Smooth muscle cell (in vitro differentiated cells): ENCODE results near the gene AHNAK2. TPM values are rescaled to one million over a fixed set of nuclear protein-coding genes. Genes with fewer than 3 reads are reported as not detected.

Experiments
- DNase-seq: peaks from one replicate; lab custom pipeline; 2025; ENCODE audit not compliant: unreplicated experiment; lab: John Stamatoyannopoulos, UW
- H2AFZ ChIP-seq: fragments of 200-600 bp; sonication (generic); 2 replicates; pipeline ENCODE4 v1.6.0; 2016; ENCODE audit warnings: antibody characterized with exemption, low read depth, mild to moderate bottlenecking
- H3F3A ChIP-seq: fragments of 200-600 bp; sonication (generic); 2 replicates; pipeline ENCODE4 v1.6.0; 2017; ENCODE audit warnings: antibody characterized with exemption, low read depth
- H3K27ac ChIP-seq: fragments of 200-600 bp; sonication (generic); 2 replicates; pipeline ENCODE4 v1.5.1; 2016; ENCODE audit warnings: low read depth, mild to moderate bottlenecking
- H3K27me3 ChIP-seq: fragments of 200-600 bp; sonication (generic); 2 replicates; pipeline ENCODE4 v1.6.1; 2016; ENCODE audit warnings: low read depth, mild to moderate bottlenecking
- H3K36me3 ChIP-seq: fragments of 200-600 bp; sonication (generic); 2 replicates; pipeline ENCODE4 v1.5.1; 2016; ENCODE audit warnings: low read depth
- H3K4me1 ChIP-seq: fragments of 200-600 bp; sonication (generic); 2 replicates; pipeline ENCODE4 v1.5.1; 2016; ENCODE audit warnings: low read depth
- H3K4me2 ChIP-seq: fragments of 200-600 bp; sonication (generic); 2 replicates; pipeline ENCODE4 v1.6.0; 2016; ENCODE audit warnings: mild to moderate bottlenecking
- H3K4me3 ChIP-seq: fragments of 200-600 bp; sonication (generic); 2 replicates; pipeline ENCODE4 v1.5.1; 2016; ENCODE audit warnings: mild to moderate bottlenecking
- H3K79me2 ChIP-seq: fragments of 200-600 bp; sonication (generic); 2 replicates; pipeline ENCODE4 v1.6.0; 2016; ENCODE audit warnings: low read depth, mild to moderate bottlenecking
- H3K9ac ChIP-seq: fragments of 200-600 bp; sonication (generic); 2 replicates; pipeline ENCODE4 v1.6.0; 2016; ENCODE audit warnings: low read depth
- H3K9me3 ChIP-seq: fragments of 200-600 bp; sonication (generic); replicated peaks from 2 replicates; pipeline ENCODE4 v1.5.1; 2016; ENCODE audit warnings: low read depth
- H4K20me1 ChIP-seq: fragments of 200-600 bp; sonication (generic); 2 replicates; pipeline ENCODE4 v1.6.0; 2016; ENCODE audit warnings: low read depth
- WGBS: methylation state at CpG from one replicate; pipeline ENCODE4 v1.1.7; 2016; ENCODE audit warnings: low lambda C conversion rate; 5-methylcytosine and 5-hydroxymethylcytosine counted together
- polyA plus RNA-seq: library from polyadenylated mRNA; unstranded; fragments of >200 nt; fragmentation: Nextera tagmentation; extraction: Ambion mirVana; gene quantifications from 2 replicates; pipeline ENCODE4 v1.2.1, GENCODE V29; 2016
- total RNA-seq: library from RNA; depleted of rRNA; stranded (reverse); fragments of >200 nt; gene quantifications from 2 replicates; pipeline ENCODE4 v1.2.3, GENCODE V29; 2014
- TF ChIP-seq, protein P1 (sequence below): fragments of 200-600 bp; sonication (generic); IDR thresholded peaks from 2 replicates; pipeline ENCODE4 v1.5.1; 2017; ENCODE audit warnings: borderline replicate concordance, mild to moderate bottlenecking, antibody characterized with exemption; ENCODE audit not compliant: insufficient read depth, poor library complexity, severe bottlenecking

The AHNAK2 gene
- total and polyA plus RNA-seq, 2 experiments from 2014 or later = 10.3 to 53.8 TPM

DNA sequence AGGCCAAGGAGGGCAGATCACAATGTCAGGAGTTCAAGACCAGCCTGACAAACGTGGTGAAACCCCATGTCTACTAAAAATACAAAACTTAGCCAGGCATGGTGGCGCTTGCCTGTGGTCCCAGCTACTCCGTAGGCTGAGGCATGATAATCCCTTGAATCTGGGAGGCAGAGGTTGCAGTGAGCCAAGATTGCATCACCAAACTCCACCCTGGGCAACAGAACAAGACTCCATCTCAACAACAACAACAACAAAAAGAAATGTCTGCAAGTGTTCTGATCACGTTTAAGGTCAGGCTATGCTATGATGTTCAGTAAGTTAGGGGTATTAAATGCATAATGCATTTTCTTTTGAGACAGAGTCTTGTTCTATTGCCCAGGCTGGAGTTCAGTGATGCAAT, 60.2 kb downstream of the AHNAK2 start:
- Histone ChIP-seq H3K4me2 (no peak overlapping the region), H2AFZ (no peak overlapping the region), H3K9me3 (no peaks in the 10 kb centered on the region), H3K4me1 (no peaks in the 10 kb centered on the region), H4K20me1 (no peaks in the 10 kb centered on the region), H3K9ac (no peak overlapping the region), H3K36me3 (no peaks in the 10 kb centered on the region), H3F3A (no peaks in the 10 kb centered on the region), H3K79me2 (no peaks in the 10 kb centered on the region), H3K27ac (no peak overlapping the region), H3K27me3 (peaks cover 11% of the 10 kb centered on the region), H3K4me3 (no peak overlapping the region)
- TF ChIP-seq, protein P1, sequence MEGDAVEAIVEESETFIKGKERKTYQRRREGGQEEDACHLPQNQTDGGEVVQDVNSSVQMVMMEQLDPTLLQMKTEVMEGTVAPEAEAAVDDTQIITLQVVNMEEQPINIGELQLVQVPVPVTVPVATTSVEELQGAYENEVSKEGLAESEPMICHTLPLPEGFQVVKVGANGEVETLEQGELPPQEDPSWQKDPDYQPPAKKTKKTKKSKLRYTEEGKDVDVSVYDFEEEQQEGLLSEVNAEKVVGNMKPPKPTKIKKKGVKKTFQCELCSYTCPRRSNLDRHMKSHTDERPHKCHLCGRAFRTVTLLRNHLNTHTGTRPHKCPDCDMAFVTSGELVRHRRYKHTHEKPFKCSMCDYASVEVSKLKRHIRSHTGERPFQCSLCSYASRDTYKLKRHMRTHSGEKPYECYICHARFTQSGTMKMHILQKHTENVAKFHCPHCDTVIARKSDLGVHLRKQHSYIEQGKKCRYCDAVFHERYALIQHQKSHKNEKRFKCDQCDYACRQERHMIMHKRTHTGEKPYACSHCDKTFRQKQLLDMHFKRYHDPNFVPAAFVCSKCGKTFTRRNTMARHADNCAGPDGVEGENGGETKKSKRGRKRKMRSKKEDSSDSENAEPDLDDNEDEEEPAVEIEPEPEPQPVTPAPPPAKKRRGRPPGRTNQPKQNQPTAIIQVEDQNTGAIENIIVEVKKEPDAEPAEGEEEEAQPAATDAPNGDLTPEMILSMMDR = no peak
- 51% methylated on average over 4 of the region's 4 CpGs for WGBS
- no peak for DNase-seq

DNA sequence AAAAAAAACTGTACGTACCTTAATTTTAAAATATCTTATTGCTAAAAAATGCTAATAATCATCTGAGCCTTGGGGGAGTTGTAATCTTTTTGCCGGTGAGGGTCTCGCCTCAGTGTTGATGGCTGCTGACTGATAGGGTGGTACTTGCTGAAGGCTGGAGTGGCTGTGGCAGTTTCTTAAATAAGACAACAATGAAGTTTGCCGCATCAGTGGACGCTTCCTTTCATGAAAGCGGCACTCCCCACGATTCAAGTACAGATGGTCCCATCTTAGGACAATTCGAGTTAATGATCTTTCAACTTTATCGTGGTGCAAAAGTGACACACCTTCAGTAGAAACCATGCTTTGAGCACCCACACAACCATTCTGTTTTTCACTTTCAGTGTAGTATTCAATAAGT, 61.1 kb downstream of the AHNAK2 start:
- DNase-seq = no peak
- H3K4me3 ChIP-seq = no peak overlapping the region
- H3K4me2 ChIP-seq = no peak overlapping the region
- WGBS = 95% methylated on average over 9 of the region's 9 CpGs
- H2AFZ ChIP-seq = no peak overlapping the region
- peaks cover 11% of the 10 kb centered on the region for H3K27me3 ChIP-seq
- no peaks in the 10 kb centered on the region for H3K79me2 ChIP-seq
- H3K4me1 ChIP-seq = no peaks in the 10 kb centered on the region
- no peak overlapping the region for H3K27ac ChIP-seq
- no peaks in the 10 kb centered on the region for H3K36me3 ChIP-seq
- H4K20me1 ChIP-seq = no peaks in the 10 kb centered on the region
- H3F3A ChIP-seq = no peaks in the 10 kb centered on the region
- H3K9me3 ChIP-seq = no peaks in the 10 kb centered on the region
- TF ChIP-seq, protein P1 = no peak
- H3K9ac ChIP-seq = no peak overlapping the region

- Histone ChIP-seq H3F3A (no peaks in the 10 kb centered on the region), H3K27ac (no peak overlapping the region), H3K4me1 (no peaks in the 10 kb centered on the region), H2AFZ (no peak overlapping the region), H3K9me3 (no peaks in the 10 kb centered on the region), H3K27me3 (peaks cover 11% of the 10 kb centered on the region), H4K20me1 (no peaks in the 10 kb centered on the region), H3K4me2 (no peak overlapping the region), H3K4me3 (no peak overlapping the region), H3K9ac (no peak overlapping the region), H3K79me2 (no peaks in the 10 kb centered on the region), H3K36me3 (no peaks in the 10 kb centered on the region)
- DNase-seq = no peak
- TF ChIP-seq, protein P1 = no peak
- WGBS = 94% methylated on average over 7 of the region's 7 CpGs
Observed at GRCh38 chr14:104913435-104913834, 64.7 kb downstream of the AHNAK2 start.

- Histone ChIP-seq H3K27me3 (peaks cover 21% of the 10 kb centered on the region), H3K27ac (no peak overlapping the region), H3K9me3 (no peaks in the 10 kb centered on the region), H3K9ac (no peak overlapping the region), H4K20me1 (no peaks in the 10 kb centered on the region), H3K4me2 (no peak overlapping the region), H3K79me2 (no peaks in the 10 kb centered on the region), H3K4me1 (no peaks in the 10 kb centered on the region), H3F3A (no peaks in the 10 kb centered on the region), H3K4me3 (no peak overlapping the region), H2AFZ (no peak overlapping the region), H3K36me3 (no peaks in the 10 kb centered on the region)
- 88% methylated on average over 3 of the region's 3 CpGs for WGBS
- TF ChIP-seq, protein P1 = no peak
- DNase-seq = no peak
Observed at GRCh38 chr14:104912053-104912452, 66.1 kb downstream of the AHNAK2 start.
